Dendritic cell treated with granulocyte-macrophage colony-stimulating factor and Interleukin-4, amounts not matched to agents 40 ng/mL and 50 ng/mL, for 4 days (primary cell): ENCODE data around the gene ANO10.
A peak's percentile ranks its signal among the peaks of the same experiment; 100 is the strongest.

Experiments
- H3K27ac Mint-ChIP-seq: one replicate; pipeline ENCODE4 v1.8.0; 2022; ENCODE audit warnings: mild to moderate bottlenecking, mixed read lengths
- H3K27me3 Mint-ChIP-seq: one replicate; pipeline ENCODE4 v1.8.0; 2022; ENCODE audit warnings: mild to moderate bottlenecking, mixed read lengths
- H3K36me3 Mint-ChIP-seq: one replicate; pipeline ENCODE4 v1.8.0; 2022; ENCODE audit warnings: low read depth, mixed read lengths
- H3K4me1 Mint-ChIP-seq: one replicate; pipeline ENCODE4 v1.8.0; 2022; ENCODE audit warnings: low read depth, mixed read lengths
- H3K4me3 Mint-ChIP-seq: one replicate; pipeline ENCODE4 v1.8.0; 2022; ENCODE audit warnings: mild to moderate bottlenecking, moderate library complexity, mixed read lengths
- H3K9me3 Mint-ChIP-seq: one replicate; pipeline ENCODE4 v1.8.0; 2022; ENCODE audit warnings: mixed read lengths
- intact Hi-C: fragments of 100-400 bp; cut with micrococcal nuclease; formaldehyde crosslinking; loops from one replicate; pipeline ENCODE4 v1.15.0; 2022

Gene ANO10

GRCh38 chr3:43640681-43641080 lies 18.9 kb upstream of the ANO10 start:
- Mint-ChIP-seq H3K27me3 (no peaks in the 10 kb centered on the region), H3K36me3 (no peaks in the 10 kb centered on the region), H3K4me3 (no peak overlapping the region), H3K4me1 (peaks cover 27% of the 10 kb centered on the region), H3K9me3 (no peaks in the 10 kb centered on the region), H3K27ac (no peak overlapping the region)
- intact Hi-C loops, result no loop called here

DNA sequence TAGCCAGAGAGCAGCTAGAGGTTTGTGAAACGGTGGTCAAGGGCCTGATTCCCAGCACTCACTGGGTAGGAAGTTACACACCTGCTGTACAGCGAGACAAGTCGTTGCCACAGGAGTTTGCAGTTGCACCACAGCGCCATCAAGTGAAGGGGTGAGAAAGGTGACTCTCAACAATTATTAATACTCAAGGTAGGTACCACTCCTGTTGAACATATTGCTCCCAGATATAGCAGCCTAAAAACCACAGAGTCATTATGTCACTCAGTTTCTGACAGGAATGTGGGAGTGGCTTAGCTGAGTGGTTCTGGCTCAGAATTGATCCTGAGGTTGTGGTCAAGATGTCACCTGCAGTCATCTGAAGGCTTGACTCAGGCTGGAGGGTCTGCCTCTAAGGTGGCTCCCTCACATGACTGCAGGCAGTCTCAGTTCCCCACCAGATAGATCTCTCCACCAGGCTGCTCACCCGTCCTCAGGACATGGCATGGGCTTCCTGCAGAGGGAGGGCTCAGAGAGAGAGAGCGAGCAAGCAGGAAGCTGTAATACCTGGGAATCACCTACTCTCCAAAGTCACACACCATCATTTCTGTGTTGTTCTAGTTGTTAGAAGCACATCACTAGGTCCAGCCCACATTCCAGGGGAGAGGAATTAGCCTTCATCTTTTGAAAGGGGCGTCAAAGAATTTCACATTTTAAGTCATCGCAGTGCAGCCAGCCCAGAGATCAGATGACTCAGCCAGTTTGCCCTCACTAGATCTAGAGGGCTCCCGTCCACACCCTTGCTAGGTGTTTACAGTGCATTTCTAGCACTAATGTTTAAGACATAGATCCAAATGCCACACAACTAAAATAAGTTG lies 17.0 kb upstream of the ANO10 start:
- Mint-ChIP-seq H3K27me3 (no peaks in the 10 kb centered on the region), H3K9me3 (no peaks in the 10 kb centered on the region), H3K27ac (no peak overlapping the region), H3K4me1 (peaks cover 27% of the 10 kb centered on the region), H3K4me3 (no peak overlapping the region), H3K36me3 (no peaks in the 10 kb centered on the region)
- intact Hi-C loops, result no loop called here

DNA sequence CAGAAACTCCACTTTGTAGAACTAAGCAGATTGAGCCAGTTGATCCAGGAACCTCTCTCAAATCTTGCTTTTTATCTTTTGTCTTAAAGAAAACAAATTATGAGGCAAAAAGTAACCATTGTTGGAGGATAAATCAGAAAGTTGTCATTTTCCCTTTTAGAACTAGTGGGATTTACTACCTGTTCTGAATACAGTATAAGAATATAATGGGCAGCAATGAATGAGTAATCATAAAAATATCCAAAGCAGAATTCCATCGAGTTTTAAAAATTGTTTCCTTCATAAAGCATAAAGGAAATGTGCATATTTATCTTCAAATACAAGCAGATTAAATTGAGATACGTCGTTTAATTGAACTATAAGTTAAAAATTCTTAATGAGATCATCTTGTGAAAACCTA lies 15.9 kb upstream of the ANO10 start:
- Mint-ChIP-seq H3K4me1 (peaks cover 27% of the 10 kb centered on the region), H3K9me3 (no peaks in the 10 kb centered on the region), H3K4me3 (no peak overlapping the region), H3K27me3 (no peaks in the 10 kb centered on the region), H3K27ac (no peak overlapping the region), H3K36me3 (no peaks in the 10 kb centered on the region)
- intact Hi-C loops, result no loop called here

- Mint-ChIP-seq H3K4me1 (peaks cover 7% of the 10 kb centered on the region), H3K9me3 (peaks cover 9% of the 10 kb centered on the region), H3K27me3 (peaks cover 3% of the 10 kb centered on the region), H3K27ac (no peak overlapping the region), H3K36me3 (no peaks in the 10 kb centered on the region), H3K4me3 (no peak overlapping the region)
- intact Hi-C loops, result no loop called here
Observed at GRCh38 chr3:43632986-43633385, 11.2 kb upstream of the ANO10 start.

DNA sequence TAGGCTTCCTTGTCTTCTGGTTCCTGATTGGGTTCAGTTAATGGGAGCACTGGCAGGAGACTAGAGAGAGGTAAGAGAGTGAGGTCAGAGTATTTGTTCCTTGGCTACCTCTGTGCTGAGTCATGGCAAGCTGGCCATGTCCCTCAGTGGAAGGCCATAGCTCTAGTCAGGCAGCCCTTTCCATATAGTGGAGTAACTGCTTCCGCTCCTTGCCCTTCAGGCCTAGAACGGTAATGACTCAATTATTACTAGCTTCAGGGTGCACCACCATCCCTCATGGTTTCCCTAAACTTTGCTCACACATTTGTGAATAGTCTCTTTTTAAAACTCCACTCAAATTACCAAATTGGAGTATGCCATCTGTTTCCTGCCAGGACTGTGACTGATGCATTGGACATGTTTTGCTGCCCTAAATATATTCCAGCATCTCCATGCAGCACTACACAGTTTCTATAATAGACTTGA lies 10.5 kb upstream of the ANO10 start:
- Mint-ChIP-seq H3K4me1 (peaks cover 7% of the 10 kb centered on the region), H3K9me3 (peaks cover 9% of the 10 kb centered on the region), H3K27me3 (peaks cover 3% of the 10 kb centered on the region), H3K36me3 (no peaks in the 10 kb centered on the region), H3K4me3 (no peak overlapping the region), H3K27ac (no peak overlapping the region)
- intact Hi-C loops, result no loop called here

DNA sequence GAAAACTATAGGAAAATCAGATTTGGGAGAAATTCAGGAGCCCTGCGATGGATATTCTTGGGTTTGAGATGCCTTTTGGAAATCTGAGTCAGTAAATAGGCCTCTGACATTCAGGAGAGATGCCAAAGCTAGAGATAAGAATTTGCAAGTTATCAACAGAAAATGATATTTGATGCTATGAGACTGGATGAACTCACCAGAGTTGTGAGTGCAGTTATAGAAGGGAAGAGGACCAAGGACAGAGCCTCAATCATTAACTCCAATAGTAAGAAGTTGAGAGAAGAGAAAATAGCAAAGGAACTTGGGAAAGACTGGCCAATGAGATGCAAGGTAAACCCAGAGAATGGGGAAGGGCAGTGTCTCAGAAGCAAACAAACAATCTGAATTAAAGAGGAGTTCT lies 7.9 kb upstream of the ANO10 start:
- H3K9me3 Mint-ChIP-seq, result peaks cover 9% of the 10 kb centered on the region
- H3K36me3 Mint-ChIP-seq, result no peaks in the 10 kb centered on the region
- peaks cover 5% of the 10 kb centered on the region for H3K27me3 Mint-ChIP-seq
- no peak overlapping the region for H3K4me3 Mint-ChIP-seq
- peaks cover 7% of the 10 kb centered on the region for H3K4me1 Mint-ChIP-seq
- peak overlapping the region; percentile 6 for H3K27ac Mint-ChIP-seq
- intact Hi-C loops, result no loop called here

GRCh38 chr3:43629257-43629656 lies 7.4 kb upstream of the ANO10 start:
- peak overlapping the region; percentile 6 for H3K27ac Mint-ChIP-seq
- peaks cover 5% of the 10 kb centered on the region for H3K27me3 Mint-ChIP-seq
- H3K4me3 Mint-ChIP-seq, result no peak overlapping the region
- peaks cover 9% of the 10 kb centered on the region for H3K9me3 Mint-ChIP-seq
- no peaks in the 10 kb centered on the region for H3K36me3 Mint-ChIP-seq
- intact Hi-C loops, result no loop called here
- peaks cover 7% of the 10 kb centered on the region for H3K4me1 Mint-ChIP-seq

DNA sequence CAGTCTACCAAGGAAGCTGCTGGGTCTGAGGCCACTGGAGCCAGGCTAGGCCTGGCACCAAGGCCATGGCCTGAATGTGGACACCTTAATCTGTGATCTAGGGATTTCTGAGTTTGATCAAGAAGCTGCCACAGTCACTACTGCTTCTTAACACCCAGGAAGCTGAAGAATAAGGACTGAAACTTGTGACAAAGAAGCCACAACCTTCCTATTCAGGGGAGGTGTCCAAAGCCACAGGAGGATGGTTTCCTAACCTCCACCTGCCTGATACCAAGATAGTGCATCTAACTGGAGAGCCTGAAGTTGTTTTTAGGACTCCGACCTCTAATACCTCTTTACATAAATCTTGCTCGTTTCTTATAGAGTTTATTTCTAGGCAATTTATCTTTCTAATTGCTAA lies 5.5 kb upstream of the ANO10 start:
- Mint-ChIP-seq H3K9me3 (peaks cover 9% of the 10 kb centered on the region), H3K36me3 (no peaks in the 10 kb centered on the region), H3K4me3 (no peak overlapping the region), H3K27me3 (peaks cover 5% of the 10 kb centered on the region), H3K27ac (no peak overlapping the region), H3K4me1 (peaks cover 13% of the 10 kb centered on the region)
- intact Hi-C loops, result no loop called here

- Mint-ChIP-seq H3K27me3 (peaks cover 5% of the 10 kb centered on the region), H3K9me3 (peaks cover 9% of the 10 kb centered on the region), H3K4me1 (peaks cover 27% of the 10 kb centered on the region), H3K36me3 (peaks cover 7% of the 10 kb centered on the region), H3K27ac (no peak overlapping the region), H3K4me3 (no peak overlapping the region)
- intact Hi-C loops, result loop anchor here (5.0 kb wide), 1 partner anchor 713 kb away; the partner anchor contains the start of gene TCAIM
Observed at GRCh38 chr3:43624619-43625305, 3.0 kb upstream of the ANO10 start.

DNA sequence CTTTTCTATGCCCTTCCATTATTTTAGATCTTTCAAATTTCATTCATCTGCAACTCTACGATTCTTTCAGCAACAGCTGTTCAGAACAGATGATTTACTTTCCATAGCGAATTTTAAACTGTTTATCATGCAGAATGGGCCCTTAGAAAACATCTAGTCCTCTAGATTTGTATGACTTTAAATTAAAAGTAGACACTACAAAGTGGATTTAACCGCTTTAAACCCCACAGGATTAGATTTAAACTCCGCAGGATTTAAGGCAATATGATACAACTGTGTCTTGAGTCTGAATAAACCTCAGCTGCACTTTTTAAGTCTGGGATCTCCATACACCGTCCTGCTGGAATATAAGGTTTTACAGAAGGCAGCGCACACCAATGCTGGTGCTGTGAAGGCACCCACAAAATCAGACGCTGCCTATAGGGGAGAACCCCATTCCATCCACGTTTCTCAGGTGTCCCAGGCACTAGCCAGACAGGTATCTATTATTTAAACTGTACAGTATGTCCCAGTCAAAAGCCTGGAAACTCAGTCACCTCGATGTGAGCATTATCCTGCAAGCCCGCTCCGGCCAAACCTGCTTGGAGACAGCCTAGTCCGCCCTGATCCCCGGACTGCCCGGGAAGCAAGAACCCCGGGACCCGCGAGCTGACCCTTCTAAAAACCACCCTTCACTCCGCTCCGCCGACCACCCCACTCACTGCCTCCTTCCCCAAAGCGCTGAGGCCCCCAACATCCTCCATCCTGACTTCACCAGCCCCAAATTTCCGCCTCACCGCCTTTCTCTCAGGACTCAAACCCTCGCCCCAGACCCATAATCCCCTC lies 768 bp downstream of the ANO10 start:
- Mint-ChIP-seq H3K36me3 (peaks cover 7% of the 10 kb centered on the region), H3K9me3 (no peaks in the 10 kb centered on the region), H3K27ac (peak overlapping the region; percentile 86), H3K27me3 (peaks cover 5% of the 10 kb centered on the region), H3K4me1 (peaks cover 33% of the 10 kb centered on the region), H3K4me3 (peak overlapping the region; percentile 97)
- intact Hi-C loops, result loop anchor here (5.0 kb wide), 1 partner anchor 716 kb away; the partner anchor contains the start of gene TCAIM

GRCh38 chr3:43619588-43619987 lies 2.2 kb downstream of the ANO10 start:
- Mint-ChIP-seq H3K36me3 (peaks cover 7% of the 10 kb centered on the region), H3K9me3 (no peaks in the 10 kb centered on the region), H3K27me3 (peaks cover 3% of the 10 kb centered on the region), H3K4me3 (no peak overlapping the region), H3K4me1 (peaks cover 33% of the 10 kb centered on the region), H3K27ac (no peak overlapping the region)
- intact Hi-C loops, result no loop called here

- intact Hi-C loops, result no loop called here
- Mint-ChIP-seq H3K4me3 (no peak overlapping the region), H3K27me3 (peaks cover 3% of the 10 kb centered on the region), H3K4me1 (peaks cover 33% of the 10 kb centered on the region), H3K36me3 (peaks cover 7% of the 10 kb centered on the region), H3K27ac (peak overlapping the region; percentile 47), H3K9me3 (no peaks in the 10 kb centered on the region)
Observed at GRCh38 chr3:43618142-43618541, 3.7 kb downstream of the ANO10 start.

GRCh38 chr3:43616034-43616433 lies 5.8 kb downstream of the ANO10 start:
- no peak overlapping the region for H3K27ac Mint-ChIP-seq

GRCh38 chr3:43615133-43615532 lies 6.7 kb downstream of the ANO10 start:
- Mint-ChIP-seq H3K9me3 (no peaks in the 10 kb centered on the region), H3K27me3 (no peaks in the 10 kb centered on the region), H3K4me3 (no peak overlapping the region), H3K4me1 (peaks cover 21% of the 10 kb centered on the region), H3K27ac (no peak overlapping the region), H3K36me3 (no peaks in the 10 kb centered on the region)
- intact Hi-C loops, result no loop called here

More at GRCh38 chr3:43616034-43616433, 5.8 kb downstream of the ANO10 start:
- H3K9me3 Mint-ChIP-seq, result no peaks in the 10 kb centered on the region
- no peak overlapping the region for H3K4me3 Mint-ChIP-seq
- peaks cover 25% of the 10 kb centered on the region for H3K4me1 Mint-ChIP-seq
- no peaks in the 10 kb centered on the region for H3K36me3 Mint-ChIP-seq
- intact Hi-C loops, result no loop called here
- no peaks in the 10 kb centered on the region for H3K27me3 Mint-ChIP-seq
